Thyroid gland (tissue), 4 donors: ENCODE data around the gene RNU6-8.

ENCODE experiments used
- POLR2A ChIP-seq, 2 donors: fragments of 450-650 bp; IDR thresholded peaks; one replicate each; pipeline ENCODE4 v1.6.1; 2017; ENCODE audit warnings: antibody characterized with exemption in 2 of 2, mild to moderate bottlenecking in 2 of 2, moderate library complexity in 1 of 2
- TF ChIP-seq, protein P1 (sequence below), 6 experiments: fragments of 200-600 bp in 3 of 6; fragments of 450-650 bp in 3 of 6; sonication (generic) in 3 of 6; IDR thresholded peaks; one replicate each; pipeline ENCODE4 v1.5.1; 2016 to 2019; ENCODE audit warnings: antibody characterized with exemption in 6 of 6, mild to moderate bottlenecking in 2 of 6, inconsistent platforms in 1 of 6, moderate library complexity in 1 of 6

DNA sequence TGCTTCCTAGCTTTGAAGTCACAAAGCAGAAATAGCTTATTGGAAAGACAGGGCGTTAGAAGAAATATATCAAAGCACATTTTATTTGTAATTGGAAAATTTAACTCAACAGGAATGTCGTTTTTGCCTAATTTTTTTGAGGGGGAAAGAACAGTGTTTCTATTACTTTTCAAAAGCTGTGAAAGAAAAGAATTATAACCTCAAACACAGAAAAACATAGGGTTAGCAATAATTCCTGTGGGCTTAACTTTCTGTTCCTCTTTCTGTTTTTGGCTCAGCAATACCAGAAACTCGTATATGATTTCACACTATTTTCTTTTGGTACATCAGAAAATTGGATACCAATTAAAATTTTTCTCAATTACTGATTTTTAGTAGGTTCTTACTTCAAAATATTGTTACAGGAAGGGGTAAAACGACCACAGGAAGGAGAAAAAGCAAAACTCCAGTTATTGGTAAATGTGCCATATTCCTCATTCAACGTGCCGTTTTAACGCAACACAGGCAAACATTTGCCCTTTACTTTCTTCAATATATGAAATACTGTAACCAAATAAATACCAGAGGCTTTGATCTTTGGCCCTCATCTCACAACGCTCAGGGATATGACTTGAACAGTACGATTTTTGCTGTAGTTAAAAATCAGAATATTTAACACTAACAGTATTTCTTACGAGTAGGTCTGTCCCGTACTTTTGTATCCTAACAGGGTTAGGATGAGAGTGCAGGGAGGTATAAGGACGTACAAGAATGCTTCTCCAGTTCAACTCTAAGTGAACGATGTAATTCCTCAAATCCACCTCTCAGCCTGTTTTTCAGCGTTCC lies 2.5 kb downstream of the RNU6-8 start:
- TF ChIP-seq, protein P1, sequence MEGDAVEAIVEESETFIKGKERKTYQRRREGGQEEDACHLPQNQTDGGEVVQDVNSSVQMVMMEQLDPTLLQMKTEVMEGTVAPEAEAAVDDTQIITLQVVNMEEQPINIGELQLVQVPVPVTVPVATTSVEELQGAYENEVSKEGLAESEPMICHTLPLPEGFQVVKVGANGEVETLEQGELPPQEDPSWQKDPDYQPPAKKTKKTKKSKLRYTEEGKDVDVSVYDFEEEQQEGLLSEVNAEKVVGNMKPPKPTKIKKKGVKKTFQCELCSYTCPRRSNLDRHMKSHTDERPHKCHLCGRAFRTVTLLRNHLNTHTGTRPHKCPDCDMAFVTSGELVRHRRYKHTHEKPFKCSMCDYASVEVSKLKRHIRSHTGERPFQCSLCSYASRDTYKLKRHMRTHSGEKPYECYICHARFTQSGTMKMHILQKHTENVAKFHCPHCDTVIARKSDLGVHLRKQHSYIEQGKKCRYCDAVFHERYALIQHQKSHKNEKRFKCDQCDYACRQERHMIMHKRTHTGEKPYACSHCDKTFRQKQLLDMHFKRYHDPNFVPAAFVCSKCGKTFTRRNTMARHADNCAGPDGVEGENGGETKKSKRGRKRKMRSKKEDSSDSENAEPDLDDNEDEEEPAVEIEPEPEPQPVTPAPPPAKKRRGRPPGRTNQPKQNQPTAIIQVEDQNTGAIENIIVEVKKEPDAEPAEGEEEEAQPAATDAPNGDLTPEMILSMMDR (IDR thresholded peaks at IDR 0.05), result peak in 2 of 6 experiments; percentile 28 to 38
- no peak for TF ChIP-seq POLR2A (IDR thresholded peaks at IDR 0.05)
